Body of pancreas (tissue), 4 donors: ENCODE results near the gene OR2T5.
"Not testable (repeated sequence)": the region's sequence is repeated elsewhere in the genome, so short reads cannot be mapped to it uniquely, and the experiment has no call there.

ENCODE experiments used
- CTCF ChIP-seq, 7 experiments: fragments of 450-650 bp in 4 of 7; fragments of 200-600 bp in 3 of 7; sonication (generic) in 3 of 7; IDR thresholded peaks; one replicate each; pipeline ENCODE4 v1.5.1; 2016 to 2019; ENCODE audit warnings: antibody characterized with exemption in 7 of 7
- POLR2A ChIP-seq, 3 donors: fragments of 450-650 bp; IDR thresholded peaks; one replicate each; pipeline ENCODE4 v1.6.1; 2016; ENCODE audit warnings: antibody characterized with exemption in 3 of 3, mild to moderate bottlenecking in 2 of 3

DNA sequence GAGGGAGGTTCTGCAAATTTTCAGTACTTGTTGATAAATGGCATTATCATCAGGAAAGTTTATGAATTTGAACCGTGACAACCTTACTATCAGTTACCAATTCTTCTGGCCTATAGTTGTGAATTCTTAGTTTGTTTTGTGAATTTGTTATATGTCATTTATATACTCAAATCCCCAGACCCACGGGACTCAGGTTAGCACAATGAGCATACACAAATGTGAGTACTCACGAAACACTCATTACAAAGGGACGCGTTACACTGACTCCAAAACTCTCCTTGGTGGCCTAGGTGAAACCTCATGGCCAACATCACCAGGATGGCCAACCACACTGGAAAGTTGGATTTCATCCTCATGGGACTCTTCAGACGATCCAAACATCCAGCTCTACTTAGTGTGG lies at the start of gene OR2T5:
- TF ChIP-seq POLR2A, CTCF (IDR thresholded peaks at IDR 0.05): not testable (repeated sequence)
